Measurements from ENCODE around the gene APOC3.
A peak's percentile ranks its signal among the peaks of the same experiment; 100 is the strongest.
"Not testable (repeated sequence)": the region's sequence is repeated elsewhere in the genome, so short reads cannot be mapped to it uniquely, and the experiment has no call there.

The APOC3 gene

GRCh38 chr11:116833491-116833815, 3.7 kb downstream of the APOC3 start:
- no peak overlapping the region for H3K27ac ChIP-seq (ENCODE audit: low read depth, low read length)
- no peak overlapping the region for H3K4me3 ChIP-seq (ENCODE audit: low read length)

GRCh38 chr11:116833816-116834534, 4.3 kb downstream of the APOC3 start:
- Histone ChIP-seq H3K4me3 (ENCODE audit: low read length) (no peak overlapping the region), H3K9ac (ENCODE audit: low read depth, low read length) (no peak overlapping the region)
- 93% methylated on average over 14 of the region's 14 CpGs for WGBS

More at GRCh38 chr11:116833491-116833815, 3.7 kb downstream of the APOC3 start:
- H3K27me3 ChIP-seq (ENCODE audit: insufficient read depth, low read length) = peaks cover 7% of the 10 kb centered on the region
- H3K4me1 ChIP-seq (ENCODE audit: insufficient read depth, low read length) = peaks cover 5% of the 10 kb centered on the region; the same call in 1 of the 2 replicates
- H3K9me3 ChIP-seq (ENCODE audit: insufficient read depth, low read depth, low read length) = no peaks in the 10 kb centered on the region
- WGBS = 91% methylated on average over 10 of the region's 10 CpGs
- H3K36me3 ChIP-seq (ENCODE audit: insufficient read depth, low read length) = no peaks in the 10 kb centered on the region
- H3K9ac ChIP-seq (ENCODE audit: low read depth, low read length) = no peak overlapping the region

GRCh38 chr11:116834535-116835041, 4.9 kb downstream of the APOC3 start:
- H3K36me3 ChIP-seq (ENCODE audit: insufficient read depth, low read length); H3K9me3 ChIP-seq (ENCODE audit: insufficient read depth, low read depth, low read length); H3K9ac ChIP-seq (ENCODE audit: low read depth, low read length); H3K27me3 ChIP-seq (ENCODE audit: insufficient read depth, low read length); H3K27ac ChIP-seq (ENCODE audit: low read depth, low read length); H3K4me1 ChIP-seq (ENCODE audit: insufficient read depth, low read length); H3K4me3 ChIP-seq (ENCODE audit: low read length): not testable (repeated sequence)
- 78% methylated on average over 13 of the region's 13 CpGs for WGBS

More at GRCh38 chr11:116833816-116834534, 4.3 kb downstream of the APOC3 start:
- H3K27ac ChIP-seq (ENCODE audit: low read depth, low read length) = no peak overlapping the region
- H3K9me3 ChIP-seq (ENCODE audit: insufficient read depth, low read depth, low read length) = no peaks in the 10 kb centered on the region
- no peaks in the 10 kb centered on the region for H3K36me3 ChIP-seq (ENCODE audit: insufficient read depth, low read length)
- H3K27me3 ChIP-seq (ENCODE audit: insufficient read depth, low read length) = peaks cover 7% of the 10 kb centered on the region
- H3K4me1 ChIP-seq (ENCODE audit: insufficient read depth, low read length) = peaks cover 5% of the 10 kb centered on the region; the same call in 1 of the 2 replicates

- H3K27me3 ChIP-seq (ENCODE audit: insufficient read depth, low read length) = peaks cover 7% of the 10 kb centered on the region
- peak overlapping the region; percentile 53 for H3K4me3 ChIP-seq (ENCODE audit: low read length)
- no peak overlapping the region for H3K27ac ChIP-seq (ENCODE audit: low read depth, low read length)
- peaks cover 5% of the 10 kb centered on the region; the same call in 1 of the 2 replicates for H3K4me1 ChIP-seq (ENCODE audit: insufficient read depth, low read length)
- H3K9me3 ChIP-seq (ENCODE audit: insufficient read depth, low read depth, low read length) = no peaks in the 10 kb centered on the region
- 57% methylated on average over 28 of the region's 28 CpGs for WGBS
- no peaks in the 10 kb centered on the region for H3K36me3 ChIP-seq (ENCODE audit: insufficient read depth, low read length)
- H3K9ac ChIP-seq (ENCODE audit: low read depth, low read length) = peak overlapping the region; percentile 45
Observed at GRCh38 chr11:116835042-116835772, 5.5 kb downstream of the APOC3 start.

GRCh38 chr11:116835791-116836631, 6.3 kb downstream of the APOC3 start:
- no peaks in the 10 kb centered on the region for H3K36me3 ChIP-seq (ENCODE audit: insufficient read depth, low read length)
- peak overlapping the region; percentile 53 for H3K4me3 ChIP-seq (ENCODE audit: low read length)
- peak overlapping the region; percentile 45 for H3K9ac ChIP-seq (ENCODE audit: low read depth, low read length)
- peaks cover 7% of the 10 kb centered on the region for H3K27me3 ChIP-seq (ENCODE audit: insufficient read depth, low read length)
- H3K9me3 ChIP-seq (ENCODE audit: insufficient read depth, low read depth, low read length) = no peaks in the 10 kb centered on the region
- H3K27ac ChIP-seq (ENCODE audit: low read depth, low read length) = no peak overlapping the region
- 16% methylated on average over 57 of the region's 57 CpGs for WGBS
- H3K4me1 ChIP-seq (ENCODE audit: insufficient read depth, low read length) = peaks cover 5% of the 10 kb centered on the region; the same call in 1 of the 2 replicates

- 94% methylated on average over 7 of the region's 7 CpGs for WGBS
Observed at GRCh38 chr11:116836632-116836991, 6.9 kb downstream of the APOC3 start.

GRCh38 chr11:116837231-116838091, 7.8 kb downstream of the APOC3 start, which contains the start of gene APOA1:
Gene APOA1, minus strand, starts transcription at chr11:116837622. Its CDS starts 235 bp downstream, at chr11:116837387.
- Histone ChIP-seq H3K27ac (ENCODE audit: low read depth, low read length) (peak within 1 kb of the TSS; percentile 28; the same call in 1 of the 2 replicates), H3K27me3 (ENCODE audit: insufficient read depth, low read length) (peaks cover 7% of the 10 kb centered on the region), H3K4me1 (ENCODE audit: insufficient read depth, low read length) (peaks cover 5% of the 10 kb centered on the region; the same call in 1 of the 2 replicates), H3K36me3 (ENCODE audit: insufficient read depth, low read length) (no peaks in the 10 kb centered on the region), H3K4me3 (ENCODE audit: low read length) (no peak within 1 kb of the TSS), H3K9ac (ENCODE audit: low read depth, low read length) (no peak within 1 kb of the TSS), H3K9me3 (ENCODE audit: insufficient read depth, low read depth, low read length) (no peaks in the 10 kb centered on the region)
- 76% methylated on average over 15 of the region's 19 CpGs for WGBS

More at GRCh38 chr11:116836632-116836991, 6.9 kb downstream of the APOC3 start:
- no peaks in the 10 kb centered on the region for H3K36me3 ChIP-seq (ENCODE audit: insufficient read depth, low read length)
- no peak overlapping the region for H3K9ac ChIP-seq (ENCODE audit: low read depth, low read length)
- H3K27me3 ChIP-seq (ENCODE audit: insufficient read depth, low read length) = peaks cover 7% of the 10 kb centered on the region
- H3K9me3 ChIP-seq (ENCODE audit: insufficient read depth, low read depth, low read length) = no peaks in the 10 kb centered on the region
- H3K27ac ChIP-seq (ENCODE audit: low read depth, low read length) = no peak overlapping the region
- no peak overlapping the region for H3K4me3 ChIP-seq (ENCODE audit: low read length)
- H3K4me1 ChIP-seq (ENCODE audit: insufficient read depth, low read length) = peaks cover 5% of the 10 kb centered on the region; the same call in 1 of the 2 replicates

GRCh38 chr11:116838321-116839084, 8.8 kb downstream of the APOC3 start:
- Histone ChIP-seq H3K9me3 (ENCODE audit: insufficient read depth, low read depth, low read length) (no peaks in the 10 kb centered on the region), H3K9ac (ENCODE audit: low read depth, low read length) (no peak overlapping the region), H3K27ac (ENCODE audit: low read depth, low read length) (no peak overlapping the region), H3K4me3 (ENCODE audit: low read length) (no peak overlapping the region), H3K4me1 (ENCODE audit: insufficient read depth, low read length) (peaks cover 5% of the 10 kb centered on the region; the same call in 1 of the 2 replicates), H3K27me3 (ENCODE audit: insufficient read depth, low read length) (peaks cover 7% of the 10 kb centered on the region), H3K36me3 (ENCODE audit: insufficient read depth, low read length) (peaks cover 5% of the 10 kb centered on the region)
- 90% methylated on average over 6 of the region's 6 CpGs for WGBS

GRCh38 chr11:116840224-116840745, 10.6 kb downstream of the APOC3 start:
- H3K36me3 ChIP-seq (ENCODE audit: insufficient read depth, low read length) = peaks cover 20% of the 10 kb centered on the region
- H3K27ac ChIP-seq (ENCODE audit: low read depth, low read length) = no peak overlapping the region
- peaks cover 5% of the 10 kb centered on the region; the same call in 1 of the 2 replicates for H3K4me1 ChIP-seq (ENCODE audit: insufficient read depth, low read length)
- H3K9ac ChIP-seq (ENCODE audit: low read depth, low read length) = no peak overlapping the region
- no peaks in the 10 kb centered on the region for H3K9me3 ChIP-seq (ENCODE audit: insufficient read depth, low read depth, low read length)
- no peak overlapping the region for H3K4me3 ChIP-seq (ENCODE audit: low read length)
- H3K27me3 ChIP-seq (ENCODE audit: insufficient read depth, low read length) = peaks cover 3% of the 10 kb centered on the region
- WGBS = 79% methylated on average over 6 of the region's 6 CpGs

Data from HUES64 (cell line).